ENCODE measurements around the gene KCNA10. TPM values are rescaled to one million over a fixed set of nuclear protein-coding genes. Genes with fewer than 3 reads are reported as not detected.

KCNA10 gene
- total and polyA plus RNA-seq, 8 donors: not detected

GRCh38 chr1:110494522-110495406, 24.2 kb downstream of the KCNA10 start:
- Histone ChIP-seq H3K4me3 (no peak overlapping the region), H3K27me3 (no peaks in the 10 kb centered on the region), H3K27ac (no peak overlapping the region), H3K4me1 (no peaks in the 10 kb centered on the region), H3K36me3 (no peaks in the 10 kb centered on the region), H3K9me3 (no peaks in the 10 kb centered on the region)
- no peak for DNase-seq
- ATAC-seq: no peak
- intact Hi-C loops (cut with DNase I): no loop called here
- no peak for TF ChIP-seq CTCF (IDR thresholded peaks at IDR 0.05)

GRCh38 chr1:110494036-110494435, 24.9 kb downstream of the KCNA10 start:
- H3K9me3 ChIP-seq: no peaks in the 10 kb centered on the region
- intact Hi-C loops (cut with DNase I): no loop called here
- TF ChIP-seq CTCF (IDR thresholded peaks at IDR 0.05): no peak

GRCh38 chr1:110493059-110493699, 25.8 kb downstream of the KCNA10 start:
- ATAC-seq (no peak), DNase-seq (no peak)
- Histone ChIP-seq H3K36me3 (no peaks in the 10 kb centered on the region), H3K27ac (no peak overlapping the region), H3K4me3 (no peak overlapping the region), H3K4me1 (no peaks in the 10 kb centered on the region), H3K9me3 (no peaks in the 10 kb centered on the region), H3K27me3 (no peaks in the 10 kb centered on the region)
- TF ChIP-seq CTCF (IDR thresholded peaks at IDR 0.05): no peak
- intact Hi-C loops (cut with DNase I): no loop called here

More at GRCh38 chr1:110494036-110494435, 24.9 kb downstream of the KCNA10 start:
- no peak for DNase-seq
- Histone ChIP-seq H3K27ac (no peak overlapping the region), H3K4me3 (no peak overlapping the region), H3K36me3 (no peaks in the 10 kb centered on the region), H3K27me3 (no peaks in the 10 kb centered on the region), H3K4me1 (no peaks in the 10 kb centered on the region)
- no peak for ATAC-seq

GRCh38 chr1:110492573-110492972, 26.4 kb downstream of the KCNA10 start:
- ATAC-seq: no peak

More at GRCh38 chr1:110492573-110492972, 26.4 kb downstream of the KCNA10 start:
- Histone ChIP-seq H3K9me3 (no peaks in the 10 kb centered on the region), H3K27me3 (no peaks in the 10 kb centered on the region), H3K4me3 (no peak overlapping the region), H3K4me1 (no peaks in the 10 kb centered on the region), H3K36me3 (no peaks in the 10 kb centered on the region), H3K27ac (no peak overlapping the region)
- no peak for DNase-seq
- intact Hi-C loops (cut with DNase I): no loop called here
- no peak for TF ChIP-seq CTCF (IDR thresholded peaks at IDR 0.05)
